WTC11 (cell line): Measurements from ENCODE around the gene CNPY1.

ENCODE experiments used
- FOXK1 ChIP-seq: sonication (generic); formaldehyde crosslinking; IDR thresholded peaks from 2 replicates; pipeline ENCODE4 v1.8.0; 2022; ENCODE audit warnings: mild to moderate bottlenecking, moderate library complexity, missing genetic modification reagents
- ZNF425 ChIP-seq: fragments of 250-450 bp; sonication (Bioruptor Pico); conservative IDR thresholded peaks from 2 replicates; pipeline ENCODE4 v1.9.0; 2021; ENCODE audit warnings: mild to moderate bottlenecking
- TF ChIP-seq, protein P1 (sequence below): fragments of 200-600 bp; IDR thresholded peaks from 2 replicates; pipeline ENCODE4 v1.8.0; 2022; ENCODE audit warnings: antibody characterized with exemption

- TF ChIP-seq ZNF425 (CRISPR knock-in tag) (no peak), FOXK1 (CRISPR knock-in tag) (no peak)
- TF ChIP-seq, protein P1, sequence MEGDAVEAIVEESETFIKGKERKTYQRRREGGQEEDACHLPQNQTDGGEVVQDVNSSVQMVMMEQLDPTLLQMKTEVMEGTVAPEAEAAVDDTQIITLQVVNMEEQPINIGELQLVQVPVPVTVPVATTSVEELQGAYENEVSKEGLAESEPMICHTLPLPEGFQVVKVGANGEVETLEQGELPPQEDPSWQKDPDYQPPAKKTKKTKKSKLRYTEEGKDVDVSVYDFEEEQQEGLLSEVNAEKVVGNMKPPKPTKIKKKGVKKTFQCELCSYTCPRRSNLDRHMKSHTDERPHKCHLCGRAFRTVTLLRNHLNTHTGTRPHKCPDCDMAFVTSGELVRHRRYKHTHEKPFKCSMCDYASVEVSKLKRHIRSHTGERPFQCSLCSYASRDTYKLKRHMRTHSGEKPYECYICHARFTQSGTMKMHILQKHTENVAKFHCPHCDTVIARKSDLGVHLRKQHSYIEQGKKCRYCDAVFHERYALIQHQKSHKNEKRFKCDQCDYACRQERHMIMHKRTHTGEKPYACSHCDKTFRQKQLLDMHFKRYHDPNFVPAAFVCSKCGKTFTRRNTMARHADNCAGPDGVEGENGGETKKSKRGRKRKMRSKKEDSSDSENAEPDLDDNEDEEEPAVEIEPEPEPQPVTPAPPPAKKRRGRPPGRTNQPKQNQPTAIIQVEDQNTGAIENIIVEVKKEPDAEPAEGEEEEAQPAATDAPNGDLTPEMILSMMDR, result no peak
These were observed 39.2 kb upstream of the CNPY1 start for GRCh38 chr7:155585532-155585895.
